Erythroblast (primary cell): ENCODE results near the gene CPEB4.

Experiments
- GATA1 ChIP-seq: IDR thresholded peaks from 2 replicates; pipeline ENCODE4 v1.6.1; 2011; ENCODE audit warnings: low read depth, mild to moderate bottlenecking, control low read depth, low read length, moderate library complexity
- POLR2A ChIP-seq: IDR thresholded peaks from 2 replicates; pipeline ENCODE4 v1.6.1; 2011; ENCODE audit warnings: mild to moderate bottlenecking, low read length

DNA sequence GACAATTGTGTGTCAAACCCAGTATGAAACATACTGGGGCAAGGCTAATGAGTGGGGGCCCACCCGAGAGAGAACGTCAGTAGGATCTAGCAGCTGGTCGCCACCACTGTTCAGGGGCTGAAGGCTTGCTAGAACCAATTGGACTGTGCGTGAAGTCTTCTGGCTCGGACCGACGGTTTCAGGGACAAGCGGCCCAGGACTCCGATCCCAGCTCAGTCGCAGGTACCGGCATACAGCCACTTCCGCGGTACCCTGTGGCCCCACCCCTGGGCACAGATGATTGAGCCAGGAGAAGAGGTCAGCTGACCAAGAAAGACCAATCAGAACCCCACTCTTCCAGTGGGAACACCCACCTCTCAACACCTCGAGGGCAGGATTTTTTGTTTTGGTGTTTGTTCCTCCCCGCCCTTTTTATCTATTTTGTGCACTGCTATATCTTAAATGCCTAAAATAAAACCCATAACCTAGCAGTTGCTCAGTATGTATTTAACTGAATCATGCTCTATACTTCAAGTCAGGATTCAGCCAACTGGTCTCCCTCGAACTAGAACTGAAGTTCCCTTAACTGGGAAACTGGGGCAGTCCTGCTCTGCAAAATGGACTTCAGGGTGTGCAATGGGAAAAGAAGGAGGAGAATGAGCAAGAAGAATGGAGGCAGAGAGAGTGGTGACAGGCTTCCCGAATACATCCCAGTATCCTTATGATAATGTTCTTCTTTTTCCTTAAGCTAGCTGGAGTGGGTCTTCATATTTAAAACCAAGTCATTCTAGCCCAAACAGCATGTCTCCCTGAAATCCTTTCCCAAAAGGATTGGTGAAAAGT lies 21.1 kb upstream of the CPEB4 start:
- TF ChIP-seq POLR2A, result no peak
- TF ChIP-seq GATA1, result no peak
